WI38 (cell line): ENCODE results near the gene SLC16A11.

Source experiments
- H3K4me3 ChIP-seq: 2 replicates; pipeline ENCODE4 v1.5.1; 2011; ENCODE audit warnings: low read depth, mild to moderate bottlenecking, control low read depth, low read length
- TF ChIP-seq, protein P1 (sequence below): IDR thresholded peaks from 2 replicates; pipeline ENCODE4 v1.5.1; 2012; ENCODE audit warnings: low read depth, mild to moderate bottlenecking, control low read depth, low read length

Gene SLC16A11

DNA sequence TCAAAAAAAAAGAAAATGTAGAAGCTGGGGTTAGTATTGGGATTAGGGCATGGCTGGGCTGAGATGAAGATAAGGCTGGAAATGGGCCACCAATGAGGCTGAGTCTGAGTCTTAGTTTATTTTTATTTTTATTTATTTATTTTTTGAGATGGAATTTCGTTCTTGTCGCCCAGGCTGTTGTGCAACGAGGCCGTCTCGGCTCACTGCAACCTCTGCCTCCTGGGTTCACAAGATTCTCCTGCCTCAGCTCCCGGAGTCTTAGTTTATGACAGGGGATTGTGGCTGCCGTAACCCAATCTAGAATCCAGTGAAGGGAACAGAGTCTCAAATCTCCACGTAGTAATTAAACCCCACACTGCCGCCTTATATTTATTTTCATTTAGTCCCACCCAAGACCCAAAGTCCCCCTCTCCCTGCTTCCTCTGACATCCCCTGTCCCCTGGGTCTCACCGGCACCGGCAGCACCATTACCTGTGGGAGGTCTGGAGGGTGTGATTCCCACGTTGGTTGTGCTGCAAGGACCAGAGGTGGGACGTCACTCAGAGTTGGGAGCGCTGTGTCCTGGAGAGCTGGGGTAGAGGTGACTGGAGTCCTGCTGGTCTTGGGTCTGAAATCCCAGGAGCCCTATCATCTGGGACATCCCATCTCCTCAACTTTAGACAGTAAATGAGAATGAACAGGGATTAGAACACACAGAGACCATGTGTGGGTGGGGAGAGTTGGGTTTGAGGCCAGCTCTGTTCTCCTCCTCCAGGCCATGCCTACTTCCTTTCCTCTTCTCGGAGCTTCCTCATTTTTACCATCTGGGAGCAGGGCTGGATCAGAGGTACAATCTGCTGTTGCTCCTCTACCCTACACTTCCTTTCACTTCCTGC is 35.9 kb upstream of the SLC16A11 start, which contains the start of gene CLEC10A:
Gene CLEC10A, minus strand, starts transcription at position 671 of the 875 bp plus-strand sequence. CDS start 1,439 bp downstream, outside the sequence.
- TF ChIP-seq, protein P1, sequence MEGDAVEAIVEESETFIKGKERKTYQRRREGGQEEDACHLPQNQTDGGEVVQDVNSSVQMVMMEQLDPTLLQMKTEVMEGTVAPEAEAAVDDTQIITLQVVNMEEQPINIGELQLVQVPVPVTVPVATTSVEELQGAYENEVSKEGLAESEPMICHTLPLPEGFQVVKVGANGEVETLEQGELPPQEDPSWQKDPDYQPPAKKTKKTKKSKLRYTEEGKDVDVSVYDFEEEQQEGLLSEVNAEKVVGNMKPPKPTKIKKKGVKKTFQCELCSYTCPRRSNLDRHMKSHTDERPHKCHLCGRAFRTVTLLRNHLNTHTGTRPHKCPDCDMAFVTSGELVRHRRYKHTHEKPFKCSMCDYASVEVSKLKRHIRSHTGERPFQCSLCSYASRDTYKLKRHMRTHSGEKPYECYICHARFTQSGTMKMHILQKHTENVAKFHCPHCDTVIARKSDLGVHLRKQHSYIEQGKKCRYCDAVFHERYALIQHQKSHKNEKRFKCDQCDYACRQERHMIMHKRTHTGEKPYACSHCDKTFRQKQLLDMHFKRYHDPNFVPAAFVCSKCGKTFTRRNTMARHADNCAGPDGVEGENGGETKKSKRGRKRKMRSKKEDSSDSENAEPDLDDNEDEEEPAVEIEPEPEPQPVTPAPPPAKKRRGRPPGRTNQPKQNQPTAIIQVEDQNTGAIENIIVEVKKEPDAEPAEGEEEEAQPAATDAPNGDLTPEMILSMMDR: no peak
- H3K4me3 ChIP-seq: no peak within 1 kb of the TSS

DNA sequence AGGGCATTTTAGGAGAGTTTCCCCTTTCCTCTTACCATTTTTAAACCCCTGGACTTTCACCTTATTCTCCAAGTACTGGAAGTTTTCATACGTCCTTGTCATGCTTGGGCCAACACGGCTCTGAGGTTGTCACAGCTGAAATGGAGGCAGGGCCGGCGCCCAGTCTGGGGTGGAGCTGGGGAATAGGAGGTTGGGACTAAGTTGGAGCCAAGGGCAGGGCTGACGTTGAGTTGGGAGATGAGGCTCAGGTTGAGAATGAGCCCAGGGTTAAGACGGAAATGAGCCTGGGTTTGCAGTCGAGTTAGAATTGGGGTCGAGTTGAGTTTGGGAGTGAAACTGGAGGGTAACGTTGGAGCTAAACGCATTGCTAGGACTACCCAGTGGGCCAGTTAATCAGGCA is 34.8 kb upstream of the SLC16A11 start:
- TF ChIP-seq, protein P1: no peak
- H3K4me3 ChIP-seq: no peak overlapping the region

- no peak overlapping the region for H3K4me3 ChIP-seq
- TF ChIP-seq, protein P1: no peak
These were observed 34.1 kb upstream of the SLC16A11 start for GRCh38 chr17:7077911-7078546.

DNA sequence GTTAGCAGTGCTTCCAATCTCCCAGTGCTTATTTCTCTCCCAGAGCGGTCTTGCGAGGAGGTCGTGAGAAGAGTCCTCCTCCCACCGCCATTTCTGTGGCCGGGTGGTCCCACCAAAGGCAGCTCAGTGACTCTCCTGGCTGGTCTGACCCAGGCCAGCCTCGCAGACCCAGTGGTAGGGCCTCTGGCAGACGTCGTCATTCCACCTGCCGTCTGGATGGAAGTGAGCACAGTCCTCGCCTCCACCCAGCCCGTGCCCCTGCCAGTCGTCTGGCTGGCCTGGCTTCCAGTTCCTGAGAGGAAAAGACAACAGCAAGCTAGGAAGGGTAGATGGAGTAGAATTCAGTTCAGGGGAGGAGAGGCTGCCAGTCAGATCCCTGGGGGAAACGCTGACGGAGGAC is 31.0 kb upstream of the SLC16A11 start:
- TF ChIP-seq, protein P1: no peak
- H3K4me3 ChIP-seq: no peak overlapping the region

DNA sequence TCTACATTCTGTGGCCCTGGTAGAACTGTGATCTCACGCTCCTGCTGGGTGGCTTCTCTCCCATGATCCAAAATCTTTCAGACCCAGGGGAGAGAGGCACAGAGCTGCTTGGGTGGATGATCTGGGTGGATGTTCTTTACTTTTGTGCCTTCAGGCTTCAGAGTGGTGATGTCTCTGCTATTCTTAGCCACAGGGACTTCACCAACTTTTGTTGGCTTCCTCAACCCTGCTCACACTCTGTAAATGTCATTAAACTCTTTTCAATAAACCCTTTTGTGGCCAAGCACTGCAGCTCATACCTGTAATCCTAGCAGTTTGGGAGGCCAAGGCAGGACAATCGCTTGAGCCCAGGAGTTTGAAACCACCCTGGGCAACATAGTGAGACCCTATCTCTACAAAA is 28.5 kb upstream of the SLC16A11 start:
- TF ChIP-seq, protein P1: no peak

DNA sequence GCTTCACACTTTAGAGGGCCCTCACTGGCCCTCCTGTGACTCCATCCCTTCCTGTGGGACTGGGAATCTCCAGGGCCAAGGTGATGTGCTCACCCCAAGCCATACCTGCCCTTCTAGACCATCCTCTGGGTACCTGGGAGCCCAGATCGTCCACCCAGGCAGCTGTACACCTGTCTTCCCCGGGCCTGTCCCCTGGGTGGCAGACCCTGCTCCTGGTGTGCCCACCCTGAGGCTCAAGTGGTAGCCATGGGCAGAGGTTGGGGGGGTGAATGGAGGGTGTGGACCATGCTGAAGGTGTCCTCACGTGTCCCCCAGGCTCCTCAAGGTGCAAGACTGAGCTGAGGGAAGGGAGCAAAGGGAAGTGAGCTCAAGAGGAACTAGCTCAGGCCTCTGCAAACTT is 26.8 kb upstream of the SLC16A11 start:
- no peak overlapping the region for H3K4me3 ChIP-seq
- TF ChIP-seq, protein P1: no peak

More for the DNA sequence above, 28.5 kb upstream of the SLC16A11 start:
- H3K4me3 ChIP-seq: no peak overlapping the region

DNA sequence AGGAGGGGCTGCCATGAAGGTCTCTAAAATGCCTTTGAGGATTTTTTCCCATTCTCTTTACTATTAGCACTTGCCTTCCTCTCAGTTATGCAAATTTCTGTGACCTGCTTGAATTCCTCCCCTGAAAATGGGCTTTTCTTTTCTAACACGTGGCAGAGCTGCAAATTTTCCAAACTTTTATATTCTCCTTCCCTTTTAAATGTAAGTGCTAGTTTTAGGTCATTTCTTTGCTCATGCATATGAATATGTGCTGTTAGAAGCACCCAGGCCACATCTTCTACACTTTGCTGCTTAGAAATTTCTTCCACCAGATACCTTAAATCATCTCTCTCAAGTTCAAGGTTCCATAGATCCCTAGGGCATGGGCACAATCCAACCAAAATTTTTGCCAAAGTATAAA is 24.4 kb upstream of the SLC16A11 start:
- TF ChIP-seq, protein P1: no peak
- no peak overlapping the region for H3K4me3 ChIP-seq
